NCI-H524 (cell line): ENCODE measurements around the gene TIMM23B.
"Not testable (repeated sequence)": the region's sequence is repeated elsewhere in the genome, so short reads cannot be mapped to it uniquely, and the experiment has no call there.

ENCODE experiments used
- DNase-seq, 2 experiments: peaks; one replicate each; lab custom pipeline; 2025; lab: John Stamatoyannopoulos, UW

The TIMM23B gene, protein sequence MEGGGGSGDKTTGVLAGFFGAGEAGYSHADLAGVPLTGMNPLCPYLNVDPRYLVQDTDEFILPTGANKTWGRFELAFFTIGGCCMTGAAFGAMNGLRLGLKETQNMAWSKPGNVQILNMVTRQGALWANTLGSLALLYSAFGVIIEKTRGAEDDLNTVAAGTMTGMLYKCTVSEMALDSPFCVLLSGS

GRCh38 chr10:49941447-49942338 is at the start of gene TIMM23B, which contains the start of gene PARG:
TSS of gene TIMM23B (plus strand) at chr10:49942053. CDS start at chr10:49942195, 142 bp downstream.
TSS of gene PARG (minus strand) at chr10:49942027. CDS start at chr10:49941725, 302 bp downstream.
- DNase-seq: peak in 1 of 2 experiments; percentile 43

GRCh38 chr10:49899999-49900398 is 41.9 kb upstream of the TIMM23B start:
- not testable (repeated sequence) for DNase-seq

- DNase-seq: not testable (repeated sequence)
Observed at GRCh38 chr10:49900406-49900805, 41.4 kb upstream of the TIMM23B start.

DNA sequence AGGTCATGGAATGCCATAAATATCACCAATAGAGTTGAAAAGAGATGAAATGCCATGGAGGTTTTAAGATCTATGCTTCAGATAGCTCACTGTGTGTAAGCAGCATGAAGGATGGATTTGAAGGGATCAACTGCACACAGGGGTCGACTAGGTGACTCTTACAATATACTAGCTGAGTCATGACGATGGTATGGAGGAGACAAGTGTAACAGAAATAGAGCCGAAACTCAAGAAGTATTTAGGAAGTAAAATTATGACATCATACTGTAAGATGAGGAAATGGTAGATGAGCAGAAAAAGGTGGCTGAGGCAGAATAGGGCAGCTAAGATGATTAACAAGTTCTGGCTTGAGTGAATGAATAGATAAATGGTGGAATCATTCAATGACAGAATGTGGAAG is 38.0 kb upstream of the TIMM23B start:
- not testable (repeated sequence) for DNase-seq

DNA sequence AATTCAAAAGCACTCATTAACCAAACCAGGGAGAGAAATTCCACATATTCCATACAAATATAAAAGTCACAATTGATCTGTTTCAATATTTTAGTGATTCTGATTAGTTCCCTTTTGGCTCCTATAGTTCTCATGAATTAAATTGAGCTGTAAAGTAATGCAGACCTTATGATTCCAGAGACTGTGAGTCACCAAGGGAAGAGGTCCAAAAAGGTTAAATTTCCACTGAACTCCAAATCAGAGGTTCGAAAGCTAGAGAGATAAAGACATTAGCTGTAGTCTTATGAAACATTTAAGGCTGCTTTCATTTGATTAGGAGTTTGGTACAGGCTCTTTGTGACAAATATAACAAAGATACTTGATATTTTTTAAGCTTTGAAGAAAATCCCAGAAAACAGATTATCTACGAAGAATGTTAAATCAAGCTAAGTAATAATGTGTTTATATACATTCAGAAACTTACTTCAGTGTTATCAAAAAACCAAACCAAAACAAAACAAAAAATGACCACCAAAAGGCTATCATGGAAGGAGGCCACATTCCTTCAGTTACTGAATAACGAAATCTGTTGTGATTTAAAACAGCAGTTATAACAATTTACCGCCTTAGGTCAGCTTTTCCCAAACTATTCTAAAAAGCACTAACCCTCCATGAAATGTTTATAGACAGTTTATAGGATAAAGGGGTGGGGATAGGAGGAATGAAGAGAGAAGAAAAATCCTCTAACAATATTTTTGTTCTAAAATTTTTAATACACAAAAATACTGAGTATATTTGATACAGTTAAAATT is 33.4 kb upstream of the TIMM23B start:
- not testable (repeated sequence) for DNase-seq

DNA sequence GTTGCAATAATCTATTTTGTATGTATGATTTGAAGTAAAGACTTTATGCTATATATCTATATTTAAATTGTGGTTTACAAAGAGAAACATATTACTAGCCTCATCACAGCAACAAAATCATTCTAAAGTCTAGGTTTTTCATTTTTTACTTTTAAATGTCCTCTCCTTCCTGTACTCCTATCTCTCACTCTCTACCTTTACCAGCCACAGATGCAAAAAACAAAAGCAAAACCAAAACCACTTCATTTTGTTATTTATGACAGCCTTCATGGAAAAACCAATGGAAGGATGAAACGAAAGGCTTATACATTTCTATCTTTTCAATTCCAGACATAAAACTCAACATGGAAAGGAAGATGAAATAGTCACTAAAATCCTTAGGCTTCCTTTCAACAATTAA is 31.6 kb upstream of the TIMM23B start:
- DNase-seq: not testable (repeated sequence)

- not testable (repeated sequence) for DNase-seq
Observed at GRCh38 chr10:49916451-49916850, 25.4 kb upstream of the TIMM23B start.

DNA sequence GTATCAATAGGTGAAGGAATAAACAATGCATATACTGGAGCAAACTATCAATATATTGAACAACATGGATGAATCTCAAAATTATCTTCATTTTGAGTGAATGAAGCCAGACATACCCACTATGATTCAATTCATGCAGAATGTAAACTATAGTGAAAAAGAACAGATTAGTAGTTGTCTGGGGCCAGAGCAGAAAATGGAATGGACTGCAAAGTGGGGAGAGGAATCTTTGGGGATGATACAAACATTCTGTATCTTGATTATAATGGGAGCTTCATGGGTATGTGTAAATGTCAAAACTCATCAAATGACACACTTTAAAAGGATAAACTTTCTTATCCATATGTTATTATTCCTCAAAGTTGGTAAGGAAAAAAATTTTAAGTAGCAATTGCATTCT is 23.9 kb upstream of the TIMM23B start:
- DNase-seq: not testable (repeated sequence)

- DNase-seq: not testable (repeated sequence)
Observed at GRCh38 chr10:49922041-49922440, 19.8 kb upstream of the TIMM23B start.

DNA sequence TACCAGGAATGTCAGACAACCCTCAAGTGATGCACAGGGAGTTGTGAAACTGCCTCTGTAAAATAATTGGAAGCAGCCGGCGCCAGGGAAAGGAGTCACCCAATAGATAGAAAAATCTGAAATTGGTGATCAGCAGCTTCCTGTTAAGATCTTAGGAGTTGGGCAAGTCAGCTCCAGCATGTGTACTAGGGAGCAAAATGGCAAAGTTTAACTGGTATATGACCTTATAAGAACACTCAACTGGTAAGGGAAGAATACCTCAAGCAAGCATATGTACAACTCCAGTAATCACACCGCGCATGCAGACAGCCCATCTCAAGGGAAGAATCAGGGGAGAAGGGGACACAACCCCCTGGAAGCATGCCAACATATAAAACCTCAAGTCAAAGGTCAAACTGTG is 18.3 kb upstream of the TIMM23B start:
- not testable (repeated sequence) for DNase-seq

- not testable (repeated sequence) for DNase-seq
Observed at GRCh38 chr10:49931276-49931675, 10.6 kb upstream of the TIMM23B start.

GRCh38 chr10:49931959-49932728 is 9.7 kb upstream of the TIMM23B start:
- DNase-seq: not testable (repeated sequence)

GRCh38 chr10:49942339-49942705 is 469 bp downstream of the TIMM23B start:
- not testable (repeated sequence) for DNase-seq

GRCh38 chr10:49943607-49944006 is 1.8 kb downstream of the TIMM23B start:
- not testable (repeated sequence) for DNase-seq

GRCh38 chr10:49948142-49948541 is 6.3 kb downstream of the TIMM23B start:
- DNase-seq: not testable (repeated sequence)

DNA sequence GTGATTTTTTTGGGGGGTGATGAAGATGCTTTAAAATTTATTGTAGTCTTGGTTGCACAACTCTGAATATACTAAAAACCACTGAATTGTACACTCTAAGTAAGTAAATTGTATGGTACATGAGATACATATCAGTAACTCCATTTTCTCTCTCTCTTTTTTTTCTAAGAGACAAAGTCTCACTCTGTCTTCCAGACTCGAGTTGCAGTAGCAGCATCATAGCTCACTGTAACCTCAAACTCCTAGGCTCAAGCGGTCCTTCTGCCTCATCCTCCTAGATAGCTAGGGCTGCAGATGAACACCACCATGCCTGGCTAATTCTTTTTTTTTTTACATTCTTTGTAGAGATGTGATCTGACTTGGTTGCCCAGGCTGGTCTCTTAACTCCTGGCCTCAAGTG is 6.9 kb downstream of the TIMM23B start:
- DNase-seq: not testable (repeated sequence)

DNA sequence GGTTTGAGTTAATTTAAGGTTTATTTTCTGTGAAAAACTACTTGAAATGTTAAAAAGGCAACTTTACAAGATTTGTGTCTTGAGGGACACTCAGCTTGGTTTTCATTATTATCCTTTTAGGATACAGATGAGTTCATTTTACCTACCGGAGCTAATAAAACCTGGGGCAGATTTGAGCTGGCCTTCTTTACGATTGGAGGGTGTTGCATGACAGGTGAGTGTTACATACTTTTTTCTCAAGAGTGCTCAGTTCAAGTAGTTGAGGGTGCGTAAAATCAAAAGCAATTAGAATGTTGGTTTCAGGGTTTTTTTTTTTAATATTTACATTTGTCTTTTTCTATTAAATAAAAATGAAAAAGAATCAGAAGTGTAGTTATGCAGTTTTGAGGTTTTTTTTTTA is 10.2 kb downstream of the TIMM23B start:
- not testable (repeated sequence) for DNase-seq

- not testable (repeated sequence) for DNase-seq
Observed at GRCh38 chr10:49953122-49953521, 11.3 kb downstream of the TIMM23B start.

DNA sequence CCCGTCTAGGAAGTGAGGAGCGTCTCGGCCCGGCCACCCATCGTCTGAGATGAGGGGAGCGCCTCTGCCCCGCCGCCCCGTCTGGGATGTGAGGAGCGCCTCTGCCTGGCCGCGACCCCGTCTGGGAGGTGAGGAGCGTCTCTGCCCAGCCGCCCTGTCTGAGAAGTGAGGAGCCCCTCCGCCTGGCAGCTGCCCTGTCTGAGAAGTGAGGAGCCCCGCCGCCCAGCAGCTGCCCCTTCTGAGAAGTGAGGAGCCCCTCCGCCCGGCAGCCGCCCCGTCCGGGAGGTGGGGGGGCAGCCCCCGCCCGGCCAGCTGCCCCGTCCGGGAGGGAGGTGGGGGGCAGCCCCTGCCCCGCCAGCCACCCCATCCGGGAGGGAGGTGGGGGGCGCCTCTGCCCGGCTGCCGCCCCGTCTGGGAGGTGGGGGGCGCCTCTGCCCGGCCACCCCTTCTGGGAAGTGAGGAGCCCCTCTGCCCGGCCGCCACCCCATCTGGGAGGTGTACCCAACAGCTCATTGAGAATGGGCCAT is 28.5 kb downstream of the TIMM23B start:
- not testable (repeated sequence) for DNase-seq

DNA sequence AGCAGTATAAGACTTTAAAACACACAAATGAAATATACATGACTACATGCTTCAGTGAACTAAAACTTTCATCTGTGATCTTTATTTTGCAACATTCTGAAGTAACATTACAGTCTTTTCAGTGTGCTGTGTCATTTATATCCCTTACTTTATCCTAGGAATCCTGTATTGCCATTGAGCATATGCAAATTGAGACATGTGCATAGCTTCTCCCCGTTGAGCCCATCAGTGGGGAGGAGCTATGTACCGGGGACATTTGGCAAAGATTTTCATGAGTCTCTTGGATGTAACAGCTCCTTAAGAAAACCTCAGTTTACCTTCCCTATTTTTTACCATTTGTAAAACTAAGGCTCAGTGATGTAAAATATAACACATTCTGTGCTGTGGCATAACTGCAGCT is 29.6 kb downstream of the TIMM23B start:
- not testable (repeated sequence) for DNase-seq

DNA sequence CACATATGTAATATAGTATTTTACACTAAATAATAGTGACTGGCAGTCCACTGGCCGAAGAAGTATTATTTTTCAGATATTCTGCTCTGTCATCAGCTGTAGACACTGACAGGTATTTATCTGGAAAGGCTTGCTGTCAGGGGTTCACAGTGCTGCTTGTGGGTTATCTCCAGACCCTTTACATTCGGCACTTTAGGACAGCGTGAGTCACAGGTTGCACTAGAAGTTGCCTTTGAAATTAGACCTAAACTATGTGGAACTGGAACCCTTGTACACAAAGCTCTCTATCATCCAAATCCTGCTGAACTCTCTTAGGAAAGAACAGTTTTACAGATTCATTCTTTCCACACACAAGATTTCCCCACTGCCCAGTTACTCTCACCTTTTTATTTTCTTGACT is 30.2 kb downstream of the TIMM23B start:
- DNase-seq: not testable (repeated sequence)
